ENCODE data around the gene RIOK2.
A peak's percentile ranks its signal among the peaks of the same experiment; 100 is the strongest.
"Not testable (repeated sequence)": the region's sequence is repeated elsewhere in the genome, so short reads cannot be mapped to it uniquely, and the experiment has no call there.

Gene RIOK2

GRCh38 chr5:97183100-97183929 is at the start of gene RIOK2:
Gene RIOK2 (minus strand): TSS chr5:97183247. CDS start chr5:97183191, 56 bp downstream.
- peak; percentile 78 for DNase-seq (ENCODE audit: low spot score)
- FAIRE-seq, result no peak

GRCh38 chr5:97231025-97231636 is 48.1 kb upstream of the RIOK2 start:
- FAIRE-seq, result peak; percentile 55
- DNase-seq (ENCODE audit: low spot score), result peak; percentile 11

- DNase-seq (ENCODE audit: low spot score) (no peak), FAIRE-seq (no peak)
Observed at GRCh38 chr5:97229688-97230285, 46.7 kb upstream of the RIOK2 start.

- FAIRE-seq (no peak), DNase-seq (ENCODE audit: low spot score) (no peak)
Observed at GRCh38 chr5:97229196-97229595, 46.1 kb upstream of the RIOK2 start.

- DNase-seq (ENCODE audit: low spot score) (no peak), FAIRE-seq (no peak)
Observed at GRCh38 chr5:97225222-97225621, 42.2 kb upstream of the RIOK2 start.

- peak; percentile 42 for FAIRE-seq
- no peak for DNase-seq (ENCODE audit: low spot score)
Observed at GRCh38 chr5:97224112-97224750, 41.2 kb upstream of the RIOK2 start.

GRCh38 chr5:97223596-97223995 is 40.5 kb upstream of the RIOK2 start:
- DNase-seq (ENCODE audit: low spot score) (no peak), FAIRE-seq (no peak)

GRCh38 chr5:97209343-97209742 is 26.3 kb upstream of the RIOK2 start:
- DNase-seq (ENCODE audit: low spot score) (no peak), FAIRE-seq (no peak)

GRCh38 chr5:97208714-97209113 is 25.7 kb upstream of the RIOK2 start:
- no peak for FAIRE-seq

GRCh38 chr5:97208184-97208713 is 25.2 kb upstream of the RIOK2 start:
- FAIRE-seq, result no peak

More at GRCh38 chr5:97208714-97209113, 25.7 kb upstream of the RIOK2 start:
- DNase-seq (ENCODE audit: low spot score), result no peak

GRCh38 chr5:97194366-97194765 is 11.3 kb upstream of the RIOK2 start:
- FAIRE-seq (no peak), DNase-seq (ENCODE audit: low spot score) (no peak)

More at GRCh38 chr5:97208184-97208713, 25.2 kb upstream of the RIOK2 start:
- no peak for DNase-seq (ENCODE audit: low spot score)

- DNase-seq (ENCODE audit: low spot score) (no peak), FAIRE-seq (no peak)
Observed at GRCh38 chr5:97193355-97193688, 10.3 kb upstream of the RIOK2 start.

GRCh38 chr5:97192580-97193354 is 9.7 kb upstream of the RIOK2 start:
- no peak for DNase-seq (ENCODE audit: low spot score)
- FAIRE-seq, result no peak

- FAIRE-seq (no peak), DNase-seq (ENCODE audit: low spot score) (no peak)
Observed at GRCh38 chr5:97191893-97192292, 8.8 kb upstream of the RIOK2 start.

GRCh38 chr5:97189523-97189922 is 6.5 kb upstream of the RIOK2 start:
- DNase-seq (ENCODE audit: low spot score), result not testable (repeated sequence)

GRCh38 chr5:97183930-97184213 is 825 bp upstream of the RIOK2 start:
- no peak for DNase-seq (ENCODE audit: low spot score)
- FAIRE-seq, result no peak

More at GRCh38 chr5:97189523-97189922, 6.5 kb upstream of the RIOK2 start:
- FAIRE-seq, result not testable (repeated sequence)

GRCh38 chr5:97182571-97183099 is 412 bp downstream of the RIOK2 start:
- FAIRE-seq (no peak), DNase-seq (ENCODE audit: low spot score) (no peak)

- FAIRE-seq, result no peak
- no peak for DNase-seq (ENCODE audit: low spot score)
Observed at GRCh38 chr5:97181856-97182545, 1.0 kb downstream of the RIOK2 start.

- DNase-seq (ENCODE audit: low spot score); FAIRE-seq: not testable (repeated sequence)
Observed at GRCh38 chr5:97179457-97179856, 3.6 kb downstream of the RIOK2 start.

GRCh38 chr5:97172227-97172626 is 10.8 kb downstream of the RIOK2 start:
- no peak for DNase-seq (ENCODE audit: low spot score)
- FAIRE-seq, result no peak
